Smooth muscle cell of the umbilical artery (primary cell): ENCODE results near the gene EXOC4. TPM values are rescaled to one million over a fixed set of nuclear protein-coding genes. Genes with fewer than 3 reads are reported as not detected.

Experiments used
- total RNA-seq: library from RNA; depleted of rRNA; stranded (reverse); fragments of >200 nt; gene quantifications from 2 replicates; pipeline ENCODE4 v1.2.3, GENCODE V29; 2014

EXOC4 gene
- 78.4 and 133 TPM in 2 replicates for total RNA-seq

GRCh38 chr7:133252858-133253518, at the start of gene EXOC4:
Gene EXOC4, plus strand, starts transcription at chr7:133253078.

Other genes starting within 250 kb of the EXOC4 start
- gene CHCHD3, start 171.0 kb upstream of the EXOC4 start, total RNA-seq, result 67.7 and 92.9 TPM in 2 replicates